Tibial artery (tissue), 4 donors: ENCODE data around the gene WDR20.

Source experiments
- DNase-seq, 2 donors: peaks; one replicate each; pipeline ENCODE4 v3.0.0-alpha.2; 2019
- H3K27ac ChIP-seq, 2 donors: fragments of 200-600 bp; sonication (generic) in 1 of 2; 1 replicate in 1 of 2; 2 replicates in 1 of 2; pipeline ENCODE4 v1.5.1; 2018 to 2019; ENCODE audit warnings: mild to moderate bottlenecking in 1 of 2
- H3K27me3 ChIP-seq, 2 donors: fragments of 200-600 bp; sonication (generic) in 1 of 2; one replicate each; pipeline versions ENCODE4 v1.5.1 to v1.6.0; 2016 to 2019
- H3K36me3 ChIP-seq, 3 donors: fragments of 200-600 bp; sonication (generic) in 2 of 3; one replicate each; pipeline ENCODE4 v1.5.1; 2016 to 2019; ENCODE audit warnings: mild to moderate bottlenecking in 2 of 3
- H3K4me1 ChIP-seq, 4 donors: fragments of 200-600 bp; sonication (generic) in 2 of 4; 1 replicate in 3 of 4; 2 replicates in 1 of 4; pipeline ENCODE4 v1.5.1; 2016 to 2019
- H3K4me3 ChIP-seq, 2 donors: fragments of 200-600 bp; sonication (generic) in 1 of 2; 1 replicate in 1 of 2; 2 replicates in 1 of 2; pipeline ENCODE4 v1.5.1; 2018 to 2019; ENCODE audit warnings: mild to moderate bottlenecking in 2 of 2
- H3K9me3 ChIP-seq, 3 donors: fragments of 200-600 bp; sonication (generic) in 1 of 3; one replicate each; pipeline ENCODE4 v1.5.1; 2016 to 2019
- intact Hi-C: fragments of 100-400 bp; cut with DNase I; formaldehyde crosslinking; loops from one replicate; pipeline ENCODE4 v1.15.0; 2023; ENCODE audit warnings: low total_unique reads
- TF ChIP-seq, protein P1 (sequence below), 2 experiments: fragments of 200-600 bp in 1 of 2; fragments of 450-650 bp in 1 of 2; IDR thresholded peaks; one replicate each; pipeline ENCODE4 v1.5.1; 2017 to 2019; ENCODE audit warnings: antibody characterized with exemption in 2 of 2, mild to moderate bottlenecking in 1 of 2, moderate library complexity in 1 of 2

Gene WDR20

DNA sequence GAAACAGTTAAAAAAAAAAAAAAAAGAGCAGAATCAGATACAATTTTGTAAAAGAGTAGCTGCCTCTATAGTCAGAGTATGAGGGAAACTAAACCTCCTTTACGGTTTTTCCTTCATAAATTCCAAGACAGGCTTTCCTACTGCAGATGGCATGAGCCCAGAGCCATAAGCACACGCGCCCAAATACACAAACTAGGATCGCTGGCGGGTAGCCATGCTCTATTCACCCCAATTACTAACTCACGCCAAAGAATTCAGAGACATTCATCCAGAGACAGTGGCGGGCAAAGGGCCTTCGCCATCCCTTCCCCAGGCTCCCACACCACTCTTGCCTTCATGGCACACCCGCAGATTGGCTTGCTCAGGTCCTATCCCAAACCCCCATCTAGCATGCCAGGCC lies 117.0 kb downstream of the WDR20 start:
- intact Hi-C loops, result no loop called here
- no peaks in the 10 kb centered on the region for H3K9me3 ChIP-seq
- TF ChIP-seq, protein P1, sequence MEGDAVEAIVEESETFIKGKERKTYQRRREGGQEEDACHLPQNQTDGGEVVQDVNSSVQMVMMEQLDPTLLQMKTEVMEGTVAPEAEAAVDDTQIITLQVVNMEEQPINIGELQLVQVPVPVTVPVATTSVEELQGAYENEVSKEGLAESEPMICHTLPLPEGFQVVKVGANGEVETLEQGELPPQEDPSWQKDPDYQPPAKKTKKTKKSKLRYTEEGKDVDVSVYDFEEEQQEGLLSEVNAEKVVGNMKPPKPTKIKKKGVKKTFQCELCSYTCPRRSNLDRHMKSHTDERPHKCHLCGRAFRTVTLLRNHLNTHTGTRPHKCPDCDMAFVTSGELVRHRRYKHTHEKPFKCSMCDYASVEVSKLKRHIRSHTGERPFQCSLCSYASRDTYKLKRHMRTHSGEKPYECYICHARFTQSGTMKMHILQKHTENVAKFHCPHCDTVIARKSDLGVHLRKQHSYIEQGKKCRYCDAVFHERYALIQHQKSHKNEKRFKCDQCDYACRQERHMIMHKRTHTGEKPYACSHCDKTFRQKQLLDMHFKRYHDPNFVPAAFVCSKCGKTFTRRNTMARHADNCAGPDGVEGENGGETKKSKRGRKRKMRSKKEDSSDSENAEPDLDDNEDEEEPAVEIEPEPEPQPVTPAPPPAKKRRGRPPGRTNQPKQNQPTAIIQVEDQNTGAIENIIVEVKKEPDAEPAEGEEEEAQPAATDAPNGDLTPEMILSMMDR (IDR thresholded peaks at IDR 0.05), result no peak
- no peaks in the 10 kb centered on the region for H3K36me3 ChIP-seq
- H3K4me3 ChIP-seq, result no peak overlapping the region
- no peaks in the 10 kb centered on the region for H3K4me1 ChIP-seq
- no peak for DNase-seq
- H3K27me3 ChIP-seq, result no peaks in the 10 kb centered on the region
- H3K27ac ChIP-seq, result no peak overlapping the region

DNA sequence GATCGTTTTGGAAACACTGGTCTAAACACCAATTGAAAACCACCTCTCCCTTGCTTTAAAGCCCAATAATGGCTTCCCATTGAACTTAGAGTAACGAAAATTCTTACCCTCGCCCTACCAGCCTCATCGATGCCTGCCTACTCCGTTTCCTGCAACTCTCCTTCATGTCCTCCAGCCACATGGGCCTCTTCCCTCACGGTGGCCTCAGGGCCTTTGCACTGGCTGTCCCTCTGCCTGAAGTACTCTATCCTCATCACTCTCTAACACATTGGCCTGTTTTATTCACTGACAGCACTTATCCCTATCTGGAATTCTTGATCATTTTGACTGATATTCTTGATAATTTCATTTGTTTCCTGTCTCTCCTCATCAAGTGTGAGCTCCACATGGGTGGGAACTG lies 118.4 kb downstream of the WDR20 start:
- H3K9me3 ChIP-seq, result no peaks in the 10 kb centered on the region
- H3K4me3 ChIP-seq, result no peak overlapping the region
- H3K27ac ChIP-seq, result no peak overlapping the region
- no peaks in the 10 kb centered on the region for H3K27me3 ChIP-seq
- H3K4me1 ChIP-seq, result peaks cover 0 to 3% (median 0%) of the 10 kb centered on the region in 4 donors
- no peaks in the 10 kb centered on the region for H3K36me3 ChIP-seq
- DNase-seq, result no peak
- TF ChIP-seq, protein P1 (IDR thresholded peaks at IDR 0.05), result no peak
- intact Hi-C loops, result no loop called here
